Mucosa of descending colon (tissue), 3 donors: ENCODE results near the gene IFT22. TPM values are rescaled to one million over a fixed set of nuclear protein-coding genes. Genes with fewer than 3 reads are reported as not detected.

Experiments
- ATAC-seq: fragments of 200-7000 bp; cut with Tn5 transposase; one replicate; pipeline ENCODE4 v1.9.1; 2020; ENCODE audit warnings: mild to moderate bottlenecking, moderate library complexity
- DNase-seq, 3 donors: peaks; one replicate each; pipeline ENCODE4 v3.0.0-alpha.2; 2020
- H3K36me3 ChIP-seq: fragments of 200-600 bp; one replicate; pipeline ENCODE4 v1.8.0; 2021; ENCODE audit warnings: low read depth, mild to moderate bottlenecking
- H3K4me1 ChIP-seq: fragments of 200-600 bp; one replicate; pipeline ENCODE4 v1.8.0; 2021; ENCODE audit warnings: low read depth, mild to moderate bottlenecking
- H3K4me3 ChIP-seq: fragments of 200-600 bp; one replicate; pipeline ENCODE4 v1.8.0; 2021; ENCODE audit warnings: mild to moderate bottlenecking
- H3K9me3 ChIP-seq: fragments of 200-600 bp; one replicate; pipeline ENCODE4 v1.8.0; 2021; ENCODE audit warnings: mild to moderate bottlenecking
- intact Hi-C, 2 donors: fragments of 100-400 bp; cut with DNase I in 1 of 2; cut with micrococcal nuclease in 1 of 2; formaldehyde crosslinking; loops; one replicate each; pipeline versions ENCODE4 v1.11.0 to v1.11.1; 2022; cut with DNase I, micrococcal nuclease
- total RNA-seq, 3 donors: library from RNA; stranded (reverse); fragmentation: NEBNext Ultra II Directional in 2 of 3; extraction: Animal tissue kit (Norgen Biotek cat#: 25700) in 2 of 3; gene quantifications; one replicate each; pipeline versions ENCODE4 v1.2.1 to v1.2.4, GENCODE V29; 2021 to 2023
- TF ChIP-seq, protein P1 (sequence below): fragments of 200-600 bp; IDR thresholded peaks from one replicate; pipeline ENCODE4 v1.8.0; 2022; ENCODE audit warnings: antibody characterized with exemption, mild to moderate bottlenecking
- donor health status: DM: no; HTN: no; CAD: no; lungs with moderate emphysema.
- donor health status: DM: no; HTN: no; CAD: no.
- donor health status: DM: no; HTN: yes; CAD: no.

Gene IFT22
- total RNA-seq, 3 donors from 2014 or later = 5.0 to 23.5 (median 5.5) TPM

DNA sequence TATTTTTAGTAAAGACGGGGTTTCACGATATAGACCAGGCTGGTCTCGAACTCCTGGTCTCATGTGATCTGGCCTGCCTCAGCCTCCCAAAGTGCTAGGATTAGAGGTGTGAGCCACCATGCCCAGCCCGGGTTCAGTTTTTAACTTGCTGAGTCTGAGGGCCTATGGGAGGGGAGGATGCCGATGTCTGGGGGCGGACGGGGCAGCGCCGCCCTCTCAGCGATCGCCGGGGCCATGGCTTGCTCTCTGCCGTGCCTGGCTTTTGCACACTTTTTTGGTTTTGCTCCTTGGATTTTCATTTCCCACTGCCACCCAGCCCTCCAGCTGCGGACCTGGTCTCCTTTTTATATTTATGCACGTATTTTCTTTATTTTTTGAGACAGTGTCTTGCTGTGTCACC is 25.9 kb upstream of the IFT22 start:
- Histone ChIP-seq H3K9me3 (no peaks in the 10 kb centered on the region), H3K4me3 (no peak overlapping the region), H3K4me1 (peaks cover under 1% of the 10 kb centered on the region), H3K36me3 (no peaks in the 10 kb centered on the region)
- no peak for ATAC-seq
- intact Hi-C loops = no loop called here
- no peak for DNase-seq
- TF ChIP-seq, protein P1, sequence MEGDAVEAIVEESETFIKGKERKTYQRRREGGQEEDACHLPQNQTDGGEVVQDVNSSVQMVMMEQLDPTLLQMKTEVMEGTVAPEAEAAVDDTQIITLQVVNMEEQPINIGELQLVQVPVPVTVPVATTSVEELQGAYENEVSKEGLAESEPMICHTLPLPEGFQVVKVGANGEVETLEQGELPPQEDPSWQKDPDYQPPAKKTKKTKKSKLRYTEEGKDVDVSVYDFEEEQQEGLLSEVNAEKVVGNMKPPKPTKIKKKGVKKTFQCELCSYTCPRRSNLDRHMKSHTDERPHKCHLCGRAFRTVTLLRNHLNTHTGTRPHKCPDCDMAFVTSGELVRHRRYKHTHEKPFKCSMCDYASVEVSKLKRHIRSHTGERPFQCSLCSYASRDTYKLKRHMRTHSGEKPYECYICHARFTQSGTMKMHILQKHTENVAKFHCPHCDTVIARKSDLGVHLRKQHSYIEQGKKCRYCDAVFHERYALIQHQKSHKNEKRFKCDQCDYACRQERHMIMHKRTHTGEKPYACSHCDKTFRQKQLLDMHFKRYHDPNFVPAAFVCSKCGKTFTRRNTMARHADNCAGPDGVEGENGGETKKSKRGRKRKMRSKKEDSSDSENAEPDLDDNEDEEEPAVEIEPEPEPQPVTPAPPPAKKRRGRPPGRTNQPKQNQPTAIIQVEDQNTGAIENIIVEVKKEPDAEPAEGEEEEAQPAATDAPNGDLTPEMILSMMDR = no peak

DNA sequence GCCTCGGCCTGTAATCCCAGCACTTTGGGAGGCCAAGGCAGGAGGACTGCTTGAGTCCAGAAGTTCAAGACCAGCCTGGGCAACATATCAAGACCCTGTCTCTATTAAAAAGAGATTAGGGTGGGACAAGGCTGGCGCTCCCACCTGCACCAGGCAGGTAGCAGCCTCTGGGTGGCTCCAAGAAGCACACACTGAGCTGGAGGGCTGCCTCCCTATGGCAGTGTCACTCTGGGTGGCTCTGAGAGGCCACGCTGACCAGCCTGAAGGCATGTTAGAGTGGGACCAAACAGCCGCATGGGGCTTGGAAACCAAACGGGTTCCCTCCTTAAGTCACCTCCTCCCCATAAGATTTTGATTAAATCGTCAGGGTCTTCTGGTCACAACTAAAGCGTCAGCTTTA is 21.3 kb upstream of the IFT22 start:
- intact Hi-C loops = no loop called here

DNA sequence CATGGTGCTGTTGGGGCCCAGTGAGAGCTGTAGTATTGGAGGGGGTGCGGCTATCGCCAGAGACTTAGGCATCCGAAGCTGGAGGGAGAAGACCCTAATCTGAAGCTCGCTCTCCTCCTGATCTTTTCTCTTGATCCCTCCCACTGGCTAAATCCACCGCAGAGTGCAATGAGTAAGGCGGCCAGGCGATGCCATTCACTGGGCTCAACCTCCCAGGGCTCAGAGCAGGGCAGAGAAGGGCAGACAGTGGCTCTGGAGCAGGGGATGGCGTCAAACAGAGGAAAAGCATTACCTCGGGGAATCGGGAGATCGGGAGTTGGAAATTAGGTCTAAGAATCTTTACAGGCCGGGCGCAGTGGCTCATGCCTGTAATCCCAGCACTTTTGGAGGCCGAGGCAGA is 18.8 kb upstream of the IFT22 start:
- no peak for ATAC-seq

More for the DNA sequence above, 21.3 kb upstream of the IFT22 start:
- ATAC-seq (no peak), DNase-seq (no peak)
- H3K4me3 ChIP-seq = no peak overlapping the region
- no peaks in the 10 kb centered on the region for H3K9me3 ChIP-seq
- TF ChIP-seq, protein P1 = no peak
- H3K36me3 ChIP-seq = no peaks in the 10 kb centered on the region
- H3K4me1 ChIP-seq = no peaks in the 10 kb centered on the region

DNA sequence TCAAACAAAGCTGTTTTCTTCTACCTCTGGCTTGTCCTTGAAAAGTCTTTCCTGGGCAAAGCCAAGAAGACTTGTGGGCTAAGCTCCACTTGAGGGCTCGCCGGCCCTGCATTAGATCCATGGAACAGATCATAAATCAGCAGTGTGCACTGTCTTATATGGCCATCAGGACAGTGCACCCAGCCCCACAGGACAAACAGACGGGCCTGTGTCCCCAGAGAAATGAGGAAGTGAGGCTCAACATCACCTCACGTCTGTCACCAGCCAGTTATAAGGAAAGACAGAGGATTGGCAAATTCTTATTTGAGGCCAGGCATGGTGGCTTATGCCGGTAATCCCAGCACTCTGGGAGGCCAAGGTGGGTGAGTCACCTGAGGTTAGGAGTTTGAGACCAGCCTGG is 12.3 kb upstream of the IFT22 start:
- Histone ChIP-seq H3K4me1 (no peaks in the 10 kb centered on the region), H3K4me3 (no peak overlapping the region), H3K9me3 (no peaks in the 10 kb centered on the region), H3K36me3 (no peaks in the 10 kb centered on the region)
- intact Hi-C loops = no loop called here
- peak in 2 of 3 donors; percentile 31 to 40 for DNase-seq
- ATAC-seq = peak; percentile 87
- TF ChIP-seq, protein P1 = no peak

More for the DNA sequence above, 18.8 kb upstream of the IFT22 start:
- H3K36me3 ChIP-seq = no peaks in the 10 kb centered on the region
- no peaks in the 10 kb centered on the region for H3K9me3 ChIP-seq
- H3K4me1 ChIP-seq = no peaks in the 10 kb centered on the region
- no peak overlapping the region for H3K4me3 ChIP-seq
- intact Hi-C loops = no loop called here
- TF ChIP-seq, protein P1 = no peak
- no peak for DNase-seq

DNA sequence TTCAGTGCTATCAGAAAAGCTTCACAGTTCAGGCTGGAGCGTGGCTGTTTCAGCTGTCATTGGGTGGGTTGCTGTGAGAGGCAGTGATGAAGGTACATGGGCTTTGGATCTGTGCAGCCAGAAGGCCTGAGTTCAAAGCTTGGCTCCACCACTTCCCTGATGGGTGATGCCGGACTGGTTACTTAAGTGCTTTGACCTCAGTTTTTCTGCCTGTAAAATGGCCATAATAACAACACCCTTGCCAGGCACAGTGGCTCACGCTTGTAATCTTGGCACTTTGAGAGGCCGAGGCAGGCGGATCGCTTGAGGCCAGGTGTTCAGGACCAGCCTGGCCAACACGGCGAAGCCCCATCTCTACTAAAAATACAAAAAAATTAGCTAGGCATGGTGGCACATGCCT is 10.4 kb upstream of the IFT22 start:
- Histone ChIP-seq H3K4me1 (no peaks in the 10 kb centered on the region), H3K36me3 (no peaks in the 10 kb centered on the region)
- intact Hi-C loops = no loop called here

More for the DNA sequence above, 10.4 kb upstream of the IFT22 start:
- ATAC-seq (no peak), DNase-seq (no peak)
- TF ChIP-seq, protein P1 = no peak
- Histone ChIP-seq H3K4me3 (no peak overlapping the region), H3K9me3 (no peaks in the 10 kb centered on the region)
